GM21576 (cell line): ENCODE measurements around the gene SEZ6.

Experiments
- ATAC-seq: cut with Tn5 transposase; IDR thresholded peaks from one replicate; pipeline ENCODE4 v1.9.1; 2021; ENCODE audit warnings: mild to moderate bottlenecking, moderate library complexity; ENCODE audit not compliant: unreplicated experiment

The SEZ6 gene

GRCh38 chr17:29007456-29007855, 1.6 kb upstream of the SEZ6 start:
- ATAC-seq, result no peak

DNA sequence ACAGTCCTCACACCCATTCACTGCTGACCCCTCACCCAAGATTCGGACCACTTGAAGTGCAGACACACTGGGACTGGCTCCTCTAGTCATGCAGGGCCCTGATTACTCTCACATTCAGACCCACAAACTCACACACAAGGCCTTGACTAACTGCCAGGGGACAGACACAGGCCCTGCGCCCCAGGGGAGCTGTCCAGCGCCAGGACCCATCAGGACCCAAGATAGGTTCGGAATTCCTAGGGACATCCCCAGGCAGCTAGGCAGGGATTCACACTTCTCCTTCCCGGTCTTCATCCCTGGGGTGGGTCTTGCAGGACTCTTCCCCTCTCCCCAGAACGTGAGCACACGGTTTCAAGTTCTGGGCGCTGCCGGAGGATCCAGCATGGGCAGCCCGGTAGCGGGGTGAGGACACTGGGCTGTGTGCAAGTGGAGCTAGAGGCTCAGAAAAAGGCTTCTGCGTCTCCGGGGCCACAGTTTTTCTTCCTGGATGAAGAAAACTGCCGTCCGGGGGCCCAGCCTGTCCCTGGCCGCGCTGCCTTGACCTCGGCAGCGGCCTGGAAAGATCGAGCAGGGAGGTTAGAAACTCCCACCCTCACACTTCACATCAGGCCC, 1.6 kb downstream of the SEZ6 start:
- no peak for ATAC-seq

- no peak for ATAC-seq
Observed at GRCh38 chr17:29003289-29003688, 2.5 kb downstream of the SEZ6 start.

- no peak for ATAC-seq
Observed at GRCh38 chr17:29002811-29003210, 3.0 kb downstream of the SEZ6 start.

- ATAC-seq, result no peak
Observed at GRCh38 chr17:29000973-29001372, 4.9 kb downstream of the SEZ6 start.

- ATAC-seq, result no peak
Observed at GRCh38 chr17:28999206-28999605, 6.6 kb downstream of the SEZ6 start.

GRCh38 chr17:28997806-28998205, 8.0 kb downstream of the SEZ6 start:
- ATAC-seq, result no peak

GRCh38 chr17:28996554-28997096, 9.2 kb downstream of the SEZ6 start:
- no peak for ATAC-seq

DNA sequence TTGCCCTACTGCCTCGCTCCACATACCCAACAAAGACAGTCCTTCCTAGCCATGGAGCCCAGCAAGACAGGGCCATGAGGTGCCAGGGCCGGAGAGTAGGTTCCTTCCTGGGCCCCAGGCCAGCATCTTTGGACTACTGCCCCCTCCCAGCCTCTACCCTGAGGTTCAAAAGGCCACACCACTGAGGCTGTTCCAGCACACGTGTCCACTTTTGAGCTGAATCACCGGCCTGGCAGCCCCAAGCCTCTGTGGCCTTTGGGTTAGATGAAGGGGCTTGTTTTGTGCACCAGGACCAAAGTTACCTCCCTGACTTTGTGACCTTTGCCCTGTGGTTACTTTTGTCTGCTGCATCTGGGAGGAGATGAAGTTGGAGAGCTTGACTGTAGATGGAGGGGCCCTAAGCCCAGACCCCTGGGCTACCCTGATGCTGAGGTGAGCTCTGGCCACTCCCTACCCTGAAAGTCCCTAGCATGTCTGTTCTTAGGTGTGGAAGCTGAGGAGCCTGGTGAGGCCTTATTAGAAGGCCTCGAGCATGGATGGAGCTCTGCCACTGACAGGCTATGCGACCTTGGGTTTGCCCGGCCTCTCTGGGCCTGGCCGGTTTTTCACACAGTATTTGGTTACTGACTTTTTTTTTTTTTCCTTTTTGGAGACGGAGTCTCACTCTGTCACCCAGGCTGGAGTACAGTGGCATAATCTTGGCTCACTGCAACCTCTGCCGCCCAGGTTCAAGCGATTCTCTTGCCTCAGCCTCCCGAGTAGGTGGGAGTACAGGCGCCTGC, 12.0 kb downstream of the SEZ6 start:
- no peak for ATAC-seq

DNA sequence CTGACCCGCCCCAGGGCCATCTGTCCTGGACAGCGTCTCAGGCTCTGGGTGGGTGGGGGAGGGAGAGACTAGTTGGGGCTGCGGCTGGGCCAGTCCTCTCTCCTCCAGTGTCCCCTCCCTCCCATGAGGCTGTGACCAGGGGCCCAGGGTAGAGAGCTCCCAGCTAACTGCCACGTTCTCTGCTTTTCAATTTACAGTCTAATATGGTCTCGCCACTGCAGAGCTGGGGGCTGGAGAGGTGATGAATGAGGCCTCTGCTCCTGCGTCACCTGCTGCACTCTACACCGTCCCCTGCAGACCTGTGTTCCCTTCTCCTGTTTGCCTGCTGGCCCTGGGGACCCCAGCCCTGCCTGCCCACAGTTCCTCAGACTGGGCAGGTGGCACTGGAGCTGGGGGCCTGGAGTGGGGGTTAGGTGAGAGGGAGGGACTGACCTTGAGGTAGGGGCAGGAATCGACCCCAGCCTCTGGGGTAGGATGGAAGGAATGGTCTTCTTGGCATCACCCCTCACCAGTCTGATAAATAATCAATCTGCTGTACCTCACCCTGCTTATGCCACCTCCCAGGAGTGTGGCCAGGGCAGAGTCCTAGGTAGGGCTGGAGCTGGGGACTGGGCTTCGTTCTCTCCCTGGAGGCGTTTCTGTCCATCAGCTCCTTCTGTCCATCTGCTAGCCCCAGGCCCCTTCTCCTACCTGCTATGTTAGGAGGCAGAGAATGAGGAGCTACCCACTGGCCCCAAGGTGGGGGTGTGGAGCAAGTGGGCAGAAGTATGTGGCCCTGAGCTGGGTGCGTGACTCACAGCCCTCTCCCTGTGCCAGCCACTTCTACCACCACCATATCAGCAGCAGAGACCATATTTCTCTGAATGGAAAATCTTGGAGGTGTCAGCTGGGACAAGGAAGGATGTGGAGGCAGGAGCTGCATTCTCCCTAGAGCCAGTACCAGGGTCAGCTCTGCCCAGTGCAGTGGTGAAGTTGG, 12.9 kb downstream of the SEZ6 start:
- no peak for ATAC-seq

GRCh38 chr17:28992185-28992584, 13.6 kb downstream of the SEZ6 start:
- no peak for ATAC-seq

DNA sequence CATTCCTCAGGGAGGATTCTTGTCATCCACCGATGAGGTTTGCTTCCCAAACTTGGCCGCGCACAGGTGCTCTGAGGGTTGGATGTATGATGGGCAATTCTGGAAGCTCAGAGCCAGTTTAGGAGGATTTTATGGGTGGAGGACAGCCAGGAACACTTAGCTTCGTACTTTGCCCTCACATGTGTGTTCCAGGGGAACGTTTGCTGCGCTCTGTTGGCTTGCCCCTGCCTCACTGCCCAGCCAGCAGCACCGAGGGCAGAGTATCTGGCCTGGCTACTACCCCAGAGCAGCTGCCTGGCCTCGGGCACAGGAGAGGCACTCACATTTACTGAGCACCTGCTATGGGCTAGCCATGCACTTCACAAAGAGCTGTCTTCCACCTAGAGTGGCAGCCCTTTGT, 14.1 kb downstream of the SEZ6 start:
- no peak for ATAC-seq

DNA sequence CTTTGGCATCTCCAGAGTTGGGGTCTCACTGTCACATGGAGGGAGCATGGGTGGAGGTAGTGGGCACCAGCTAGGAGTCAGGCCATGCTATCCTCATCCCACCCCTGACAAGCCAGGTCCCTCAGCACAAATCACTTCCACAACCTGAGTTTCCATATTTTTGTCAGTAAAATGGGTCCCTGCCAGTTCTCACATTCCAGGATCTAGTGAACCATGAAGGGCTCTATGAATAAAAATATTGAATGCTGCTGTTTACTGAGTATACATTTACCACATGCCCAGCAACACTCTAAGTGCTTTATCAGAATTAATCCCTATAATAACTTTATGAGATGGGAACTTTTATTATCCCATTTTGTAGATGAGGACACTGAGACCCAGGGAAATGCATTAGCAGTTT, 16.8 kb downstream of the SEZ6 start:
- ATAC-seq, result no peak

DNA sequence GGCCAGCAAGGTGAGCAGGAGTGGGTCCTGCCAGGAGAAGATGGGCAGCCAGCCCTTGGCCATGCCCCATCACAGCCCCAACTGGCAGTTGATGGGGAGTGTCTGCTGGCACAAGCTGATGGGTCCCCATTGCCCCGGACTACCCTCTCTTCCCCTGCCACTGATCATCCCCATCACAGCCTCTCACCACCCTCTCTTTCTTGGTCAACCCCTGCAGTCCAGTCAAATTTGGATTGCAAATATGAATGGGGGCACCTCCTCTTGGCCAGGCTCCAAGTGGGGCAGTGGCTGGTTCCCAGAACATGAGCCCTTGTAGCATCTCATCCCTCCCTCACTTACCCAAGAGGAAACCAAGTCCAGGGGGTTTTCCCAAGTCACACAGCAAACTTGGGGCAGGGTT, 17.4 kb downstream of the SEZ6 start:
- ATAC-seq, result no peak

GRCh38 chr17:28986714-28987655, 18.8 kb downstream of the SEZ6 start:
- no peak for ATAC-seq

DNA sequence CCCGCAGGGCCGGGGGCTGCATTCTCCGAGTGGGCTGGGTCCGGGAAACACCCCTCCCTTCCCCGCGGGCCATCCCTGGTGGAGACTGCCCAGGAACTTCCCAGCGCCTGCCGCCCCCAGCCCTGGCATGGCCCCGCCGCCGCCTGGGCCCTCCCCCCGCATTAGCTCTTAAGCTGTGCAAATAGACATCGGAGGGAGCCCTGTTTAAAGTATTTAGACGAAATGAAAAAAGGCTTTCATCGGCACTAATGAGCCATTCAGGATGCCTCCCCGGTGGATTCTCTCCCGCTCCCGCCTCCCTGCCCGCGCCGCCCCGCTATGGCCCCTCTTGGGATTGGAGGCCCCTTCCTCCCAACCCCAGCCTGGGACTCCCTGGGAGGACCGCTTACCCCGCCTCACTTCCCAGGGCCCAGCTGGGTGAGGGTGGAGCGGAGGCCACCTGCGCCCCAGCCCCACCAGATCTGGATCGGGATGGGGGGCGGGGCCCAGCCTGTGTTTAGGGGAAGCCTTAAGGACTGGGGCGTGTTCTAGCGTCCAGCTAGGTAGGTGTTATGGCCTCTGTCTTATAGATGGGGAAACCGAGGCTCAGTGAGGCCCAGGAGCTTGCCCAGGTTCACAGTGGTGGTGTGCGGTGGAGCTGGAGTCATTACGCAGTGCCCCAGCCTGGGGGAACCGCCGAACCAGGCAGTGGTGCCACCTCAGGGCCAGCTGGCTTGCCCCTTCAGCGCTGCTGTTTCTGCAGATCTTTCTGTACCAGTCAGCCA, 19.7 kb downstream of the SEZ6 start:
- ATAC-seq, result no peak

DNA sequence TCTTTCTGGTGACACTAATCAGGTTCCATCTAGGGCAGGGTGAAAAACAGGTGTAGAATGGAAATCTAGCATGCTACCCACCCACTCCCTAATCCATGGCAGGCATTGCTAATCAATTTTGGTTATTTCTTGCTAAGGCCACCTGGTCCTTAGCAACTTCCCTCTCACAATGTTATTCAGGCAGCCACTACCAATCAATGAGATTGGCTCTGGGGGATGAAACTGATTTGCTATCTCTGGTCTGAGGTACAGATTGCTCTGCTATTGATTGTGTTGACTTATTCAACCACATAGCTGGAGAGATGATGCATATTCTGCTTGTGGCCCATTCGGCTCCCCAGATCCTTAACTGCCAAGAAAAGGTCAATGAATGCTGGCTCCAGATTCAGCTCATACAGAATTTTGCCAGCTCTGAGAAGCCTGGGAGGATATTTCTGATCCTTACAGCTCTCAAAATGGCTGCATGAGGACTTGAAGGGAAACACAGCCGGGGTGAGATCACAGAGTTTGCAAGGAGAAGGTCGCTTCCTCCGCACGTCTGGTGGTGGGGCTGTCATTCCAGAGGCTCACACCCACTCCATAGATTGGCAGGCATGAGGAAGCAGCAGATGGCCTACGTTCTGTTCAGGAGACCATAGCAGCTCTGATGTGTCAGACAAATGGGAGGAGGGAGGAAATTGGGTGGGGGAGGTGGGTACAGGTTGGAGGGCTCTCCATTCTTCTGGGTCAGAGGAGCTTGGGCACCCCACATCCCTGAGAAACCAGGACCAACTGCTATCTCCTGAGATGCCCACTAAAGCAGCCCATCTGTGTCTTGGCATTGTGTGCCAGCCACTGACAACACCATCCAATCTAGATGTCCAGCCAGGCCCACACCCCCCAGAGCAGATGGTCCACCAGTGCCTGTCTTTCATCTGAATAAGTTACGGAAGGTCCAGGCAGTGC, 22.3 kb downstream of the SEZ6 start:
- ATAC-seq, result no peak

DNA sequence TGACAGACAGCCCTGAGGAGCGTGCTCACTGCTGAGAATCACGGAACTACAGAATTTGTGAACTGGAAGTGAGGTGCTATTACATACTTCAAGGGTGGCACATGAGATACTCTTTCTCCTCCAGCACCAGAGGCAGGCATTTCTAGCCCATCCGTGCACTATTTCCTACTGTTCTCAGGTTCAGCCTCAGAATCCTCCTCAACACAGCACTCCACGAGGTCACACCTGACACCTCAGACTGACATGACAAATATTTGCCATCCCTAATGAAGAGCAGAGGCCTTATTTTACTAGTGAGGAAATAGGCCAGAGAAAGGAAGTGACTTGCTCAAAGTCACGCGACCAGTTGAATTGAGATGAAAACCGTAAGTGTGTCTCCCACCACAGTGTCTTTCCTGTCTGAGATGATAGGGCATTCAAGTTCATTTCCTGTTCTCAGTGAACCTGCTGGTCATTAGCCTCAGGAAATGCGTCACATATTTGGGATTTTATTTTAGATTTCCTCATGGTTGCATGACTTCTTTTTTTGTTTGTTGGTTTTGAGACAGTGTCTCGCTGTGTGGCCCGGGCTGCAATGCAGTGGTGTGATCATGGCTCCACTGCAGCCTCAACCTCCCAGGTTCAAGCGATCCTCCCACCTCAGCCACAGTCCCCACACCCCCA, 23.6 kb downstream of the SEZ6 start:
- peak; percentile 66 for ATAC-seq
